Activated CD4-positive, alpha-beta T cell treated with anti-CD3 and anti-CD28 coated beads, Interleukin-2, amount 50 U/mL, for 1 hour (primary cell): Measurements from ENCODE around the gene HINFP.
"Not testable (repeated sequence)": the region's sequence is repeated elsewhere in the genome, so short reads cannot be mapped to it uniquely, and the experiment has no call there.

ENCODE experiments used
- DNase-seq: peaks from one replicate; pipeline ENCODE4 v3.0.0-alpha.2; 2020

Gene HINFP

DNA sequence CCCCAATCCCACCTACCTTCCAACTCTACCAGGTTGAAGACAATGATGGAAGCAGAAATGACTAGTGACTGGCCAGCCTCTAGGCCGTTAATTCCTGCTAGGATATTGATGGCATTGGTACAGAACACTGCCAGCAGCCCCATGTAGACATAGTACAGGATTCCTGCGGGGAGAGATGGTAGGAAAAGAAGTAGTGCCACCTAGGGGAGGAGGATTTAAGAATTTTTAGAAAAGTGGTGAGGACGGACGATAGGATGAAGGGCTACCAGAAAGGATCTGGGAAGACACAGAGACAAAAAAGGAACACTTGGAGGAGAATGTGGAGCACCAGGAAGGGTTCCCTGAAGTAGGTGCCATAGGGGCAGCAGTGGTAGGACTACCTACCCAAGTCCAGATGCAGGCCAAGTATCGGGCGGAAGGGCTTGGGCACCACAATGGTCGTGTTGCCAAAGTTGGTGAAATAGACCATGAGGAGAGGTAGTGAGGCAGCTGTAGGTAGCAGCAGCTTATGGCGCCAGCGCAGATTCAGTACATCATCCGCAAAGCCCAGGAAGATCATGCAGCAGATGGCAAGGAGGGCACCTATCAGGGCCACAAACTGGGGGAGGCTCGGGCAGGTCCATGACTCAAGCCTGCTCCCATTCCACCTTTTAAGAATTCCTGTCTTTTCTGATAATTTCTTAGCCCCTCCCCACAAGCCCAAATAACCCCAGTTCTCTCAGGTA, 21.0 kb upstream of the HINFP start:
- DNase-seq = no peak

DNA sequence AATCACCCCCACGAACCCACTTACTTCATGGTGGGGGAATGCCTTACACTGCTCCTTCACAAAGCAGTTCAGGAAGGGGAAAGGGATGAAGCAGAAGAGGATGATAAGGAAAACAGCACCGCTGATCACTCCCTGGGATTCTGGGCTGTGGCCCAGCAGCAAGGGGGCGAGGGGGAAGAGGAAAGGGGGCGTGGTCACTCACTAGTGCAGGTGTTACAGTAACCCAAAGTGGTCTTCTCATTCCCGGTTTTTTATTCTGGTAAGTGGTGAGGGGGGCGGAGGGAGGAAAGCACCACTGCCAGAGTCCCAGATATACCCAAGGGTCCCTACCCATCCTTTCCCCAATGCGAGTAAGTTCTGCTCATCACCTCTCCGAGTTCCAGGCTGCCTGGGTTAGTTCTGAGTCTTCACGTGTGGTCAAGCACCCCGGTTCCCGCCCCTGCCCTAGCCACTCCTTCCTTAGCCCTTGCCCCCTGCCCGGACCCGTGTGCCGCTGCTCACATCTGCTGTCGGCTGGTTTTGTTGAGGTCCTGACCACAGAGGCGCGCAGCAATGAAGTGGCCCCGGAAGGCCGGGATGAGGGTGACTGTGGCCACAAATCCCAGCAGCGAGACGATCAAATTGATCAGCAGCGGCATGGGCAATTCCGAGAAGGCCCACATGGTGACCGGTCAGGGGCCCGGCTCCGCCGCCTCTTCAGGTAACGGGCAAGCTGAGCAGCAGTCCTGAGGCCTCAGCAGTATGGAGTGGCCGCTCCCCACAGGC, 20.2 kb upstream of the HINFP start:
- no peak for DNase-seq

- peak; percentile 80 for DNase-seq
These were observed 19.5 kb upstream of the HINFP start, which contains the start of gene DPAGT1 for GRCh38 chr11:119101759-119102423. TSS of gene DPAGT1 (minus strand) at chr11:119101853. CDS start at chr11:119101655, 198 bp downstream.

GRCh38 chr11:119103161-119103664, 18.2 kb upstream of the HINFP start:
- DNase-seq = not testable (repeated sequence)

DNA sequence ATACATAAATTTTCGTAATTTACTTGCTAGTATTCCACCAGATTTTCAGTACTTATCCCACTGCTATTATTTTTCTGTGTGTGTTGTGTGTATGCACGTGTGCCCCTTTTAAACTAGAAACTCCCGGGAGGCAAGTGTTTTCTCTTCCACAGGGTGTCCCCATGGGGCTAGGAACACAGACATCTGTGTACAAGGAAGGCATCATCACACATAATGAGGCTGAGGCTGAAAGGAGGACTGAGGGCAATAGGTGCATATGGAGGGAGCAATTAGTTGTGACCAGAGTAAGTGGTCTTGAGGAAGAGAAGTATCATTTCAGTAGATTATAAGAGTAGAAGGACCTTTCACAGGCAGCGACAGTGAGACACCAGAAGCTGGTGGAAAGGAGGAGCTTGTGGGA, 17.6 kb upstream of the HINFP start:
- DNase-seq = no peak

DNA sequence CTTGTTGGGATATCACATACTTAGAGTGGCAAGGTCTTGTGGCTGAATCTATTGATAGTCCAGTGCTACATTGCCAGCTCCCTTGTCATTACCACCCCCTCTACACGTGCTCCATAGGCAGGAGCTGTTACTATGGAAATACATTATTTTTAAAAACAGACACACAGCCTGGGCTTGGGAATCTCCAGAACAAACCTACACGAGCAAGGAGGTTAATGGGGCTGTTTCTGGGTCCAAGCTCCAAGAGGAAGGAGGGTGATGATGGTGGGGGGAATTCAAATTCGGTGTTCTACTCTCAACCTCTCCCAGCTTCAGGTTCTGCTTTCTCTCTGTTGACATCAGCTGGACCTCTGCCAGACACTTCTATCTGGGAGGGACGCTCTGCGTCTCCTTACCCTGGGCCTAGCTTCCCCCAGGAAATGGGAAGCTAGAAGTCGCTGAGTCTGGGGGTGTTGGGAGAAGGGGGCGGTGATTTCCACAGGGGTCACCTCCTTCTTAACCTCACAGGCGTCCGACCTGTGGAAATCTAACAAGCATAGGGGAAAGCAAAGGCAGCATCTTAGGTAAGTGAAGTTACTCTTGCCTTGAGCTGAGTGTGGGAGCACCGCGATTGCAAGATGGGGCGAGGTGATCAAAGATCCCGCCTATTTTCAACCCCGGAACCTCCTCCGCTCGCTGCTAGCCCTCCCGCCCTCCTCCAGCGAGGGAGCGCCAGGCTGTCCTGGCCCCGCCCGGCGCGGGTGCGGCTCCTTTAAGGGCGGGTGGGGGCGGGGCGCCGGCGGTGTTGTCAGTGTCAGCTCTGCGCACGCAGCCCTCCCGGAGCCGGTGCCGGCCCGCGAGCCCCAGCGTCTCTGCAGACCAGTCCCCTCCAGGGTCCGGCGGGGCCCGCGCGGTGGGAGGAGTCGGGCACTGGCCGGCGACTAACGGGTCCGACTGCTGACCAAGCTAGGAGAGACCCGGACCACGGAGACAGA, 14.5 kb upstream of the HINFP start, which contains the start of gene C2CD2L:
Gene C2CD2L (plus strand): TSS at position 781 of the 974 bp plus-strand sequence. CDS start 398 bp downstream, outside the sequence.
- DNase-seq = peak; percentile 81

DNA sequence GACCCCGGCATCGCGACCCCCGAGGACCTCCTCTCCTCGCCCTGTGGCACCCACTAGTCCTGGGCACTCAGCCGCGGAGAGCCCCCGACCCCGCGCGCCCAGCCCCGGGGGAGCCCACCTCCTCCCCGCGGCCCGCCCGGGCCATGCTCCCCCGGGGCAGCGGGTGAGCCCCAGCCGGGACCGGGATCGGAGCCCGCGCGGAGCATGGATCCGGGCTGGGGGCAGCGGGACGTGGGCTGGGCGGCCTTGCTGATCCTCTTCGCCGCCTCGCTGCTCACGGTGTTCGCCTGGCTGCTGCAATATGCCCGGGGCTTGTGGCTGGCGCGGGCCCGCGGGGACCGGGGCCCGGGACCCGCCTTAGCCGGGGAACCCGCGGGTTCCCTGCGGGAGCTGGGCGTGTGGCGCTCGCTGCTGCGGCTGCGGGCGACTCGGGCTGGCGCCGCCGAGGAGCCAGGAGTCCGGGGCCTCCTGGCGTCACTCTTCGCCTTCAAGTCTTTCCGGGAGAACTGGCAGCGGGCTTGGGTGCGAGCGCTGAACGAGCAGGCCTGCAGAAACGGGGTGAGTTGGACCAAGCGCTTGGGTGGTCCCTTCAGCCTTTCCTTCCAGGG, 13.7 kb upstream of the HINFP start:
- no peak for DNase-seq

DNA sequence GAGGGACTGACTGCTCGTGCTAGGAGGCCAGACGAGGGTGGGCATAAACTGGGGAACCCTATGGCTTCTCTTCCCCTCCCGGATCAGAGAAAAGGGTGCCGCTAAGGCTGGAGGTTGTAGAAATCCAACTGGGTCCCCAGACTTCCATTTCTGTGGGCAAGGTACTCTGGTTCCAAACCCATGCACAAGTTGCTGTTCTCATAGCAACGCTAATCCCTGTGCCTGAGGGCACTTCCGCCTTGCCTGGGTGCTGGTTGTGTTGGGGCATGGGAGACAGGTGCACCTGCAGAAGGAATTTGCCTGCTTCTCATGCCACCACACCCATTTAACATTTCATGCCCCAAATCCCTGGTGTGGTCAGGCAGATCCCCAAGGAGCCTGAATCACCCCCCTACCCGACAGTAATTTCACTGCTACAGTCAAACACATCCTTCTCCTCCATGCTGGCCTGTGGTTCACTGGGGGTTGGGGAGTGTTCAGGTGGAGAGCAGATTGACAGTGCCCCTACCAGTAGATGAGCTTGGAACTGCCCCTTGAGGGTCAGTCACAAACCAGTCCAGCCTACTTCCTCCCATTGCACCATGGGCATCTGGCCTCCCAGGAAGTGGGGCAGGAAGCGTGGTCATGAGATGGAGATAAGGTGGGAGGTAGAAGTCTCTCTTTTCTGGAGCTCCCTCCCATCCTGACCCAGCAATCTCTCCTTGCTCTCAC, 13.1 kb upstream of the HINFP start:
- DNase-seq = peak; percentile 32

DNA sequence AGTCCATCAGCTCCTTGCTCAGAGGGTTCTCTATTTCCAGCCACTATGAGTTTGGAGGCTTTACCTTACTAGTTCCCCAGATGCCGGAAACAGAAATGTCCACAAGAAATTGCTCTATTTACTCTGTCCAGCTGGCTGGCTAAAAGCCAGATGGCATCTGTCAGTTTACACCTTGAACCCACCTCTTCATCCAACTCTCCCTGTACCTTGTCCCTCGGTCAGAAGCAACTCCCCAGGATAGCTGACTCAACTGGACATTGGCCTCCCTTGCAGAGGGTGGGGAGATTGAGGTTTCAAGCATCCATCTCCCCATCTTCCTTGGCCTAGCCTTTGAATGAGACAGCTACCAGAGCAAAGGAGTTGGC, 12.5 kb upstream of the HINFP start:
- no peak for DNase-seq

DNA sequence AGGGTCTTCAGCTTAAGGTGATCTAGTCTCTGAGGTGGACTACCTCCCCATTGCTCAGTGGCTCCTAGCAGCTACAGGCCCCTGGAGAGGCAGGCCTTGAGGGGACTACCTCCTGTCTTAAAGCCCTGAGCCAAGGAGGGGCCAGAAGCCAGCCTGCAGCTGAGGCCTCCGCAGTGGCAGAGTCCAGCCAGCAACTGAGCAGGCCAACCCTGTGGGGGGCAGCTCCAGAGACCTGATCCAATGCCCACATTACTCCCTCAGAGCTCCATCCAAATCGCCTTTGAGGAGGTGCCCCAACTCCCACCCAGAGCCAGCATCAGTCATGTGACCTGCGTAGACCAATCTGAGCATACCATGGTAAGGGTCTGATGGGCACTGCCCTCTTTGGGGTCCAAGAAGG, 11.5 kb upstream of the HINFP start:
- DNase-seq = no peak

- DNase-seq = no peak
These were observed 10.9 kb upstream of the HINFP start for GRCh38 chr11:119110439-119110838.

DNA sequence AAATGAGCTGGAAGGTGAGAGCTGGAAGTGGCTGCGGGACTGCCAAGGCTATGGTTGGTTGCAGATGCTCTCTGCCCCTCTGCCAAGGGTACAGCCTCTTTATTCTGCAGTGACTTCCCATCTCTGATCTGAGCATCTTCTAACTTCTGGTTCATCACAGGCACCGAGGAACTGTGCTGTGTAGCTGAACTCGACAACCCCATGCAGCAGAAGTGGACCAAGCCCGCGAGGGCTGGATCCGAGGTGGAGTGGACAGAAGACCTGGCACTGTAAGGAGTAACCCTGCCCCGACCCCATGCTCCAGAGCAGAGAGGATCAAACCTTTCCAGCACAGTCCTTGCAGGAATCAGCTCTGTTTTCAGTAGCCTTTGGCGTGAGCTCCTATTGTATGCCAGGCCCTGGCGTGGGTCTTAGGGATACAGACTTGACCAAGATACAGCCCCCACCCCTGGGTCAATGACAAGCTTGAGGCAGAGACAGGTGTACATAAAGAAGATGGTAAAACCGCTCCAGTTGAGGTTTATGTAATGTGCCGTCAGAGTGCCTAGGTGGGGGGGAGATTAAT, 9.9 kb upstream of the HINFP start:
- no peak for DNase-seq

DNA sequence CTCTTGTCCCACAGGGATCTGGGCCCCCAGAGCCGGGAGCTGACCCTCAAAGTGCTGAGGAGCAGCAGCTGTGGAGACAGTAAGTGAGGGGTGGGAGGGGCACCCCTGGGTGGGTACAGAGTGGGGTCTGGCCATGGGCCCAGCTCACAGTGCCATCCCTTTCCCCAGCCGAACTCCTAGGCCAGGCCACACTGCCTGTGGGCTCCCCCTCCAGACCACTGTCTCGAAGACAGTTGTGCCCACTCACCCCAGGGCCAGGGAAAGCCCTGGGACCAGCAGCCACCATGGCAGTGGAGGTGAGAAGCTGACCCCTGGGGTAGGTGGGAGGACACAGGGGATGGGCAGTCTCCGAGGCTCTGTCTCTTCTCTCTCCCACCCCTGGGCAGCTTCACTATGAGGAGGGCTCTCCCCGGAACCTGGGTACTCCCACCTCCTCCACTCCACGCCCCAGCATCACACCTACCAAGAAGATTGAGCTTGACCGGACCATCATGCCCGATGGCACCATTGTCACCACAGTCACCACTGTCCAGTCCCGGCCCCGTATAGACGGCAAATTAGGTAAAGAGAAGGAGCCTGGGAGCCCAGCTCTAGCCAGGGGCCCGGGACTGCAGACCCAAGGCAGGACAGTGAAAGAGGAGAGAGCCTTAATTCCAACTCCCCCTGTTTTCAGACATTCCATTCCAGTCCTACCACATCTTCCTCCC, 8.9 kb upstream of the HINFP start:
- DNase-seq = no peak

- no peak for DNase-seq
These were observed 7.7 kb upstream of the HINFP start for GRCh38 chr11:119113716-119114115.

GRCh38 chr11:119114351-119114750, 7.0 kb upstream of the HINFP start:
- no peak for DNase-seq

DNA sequence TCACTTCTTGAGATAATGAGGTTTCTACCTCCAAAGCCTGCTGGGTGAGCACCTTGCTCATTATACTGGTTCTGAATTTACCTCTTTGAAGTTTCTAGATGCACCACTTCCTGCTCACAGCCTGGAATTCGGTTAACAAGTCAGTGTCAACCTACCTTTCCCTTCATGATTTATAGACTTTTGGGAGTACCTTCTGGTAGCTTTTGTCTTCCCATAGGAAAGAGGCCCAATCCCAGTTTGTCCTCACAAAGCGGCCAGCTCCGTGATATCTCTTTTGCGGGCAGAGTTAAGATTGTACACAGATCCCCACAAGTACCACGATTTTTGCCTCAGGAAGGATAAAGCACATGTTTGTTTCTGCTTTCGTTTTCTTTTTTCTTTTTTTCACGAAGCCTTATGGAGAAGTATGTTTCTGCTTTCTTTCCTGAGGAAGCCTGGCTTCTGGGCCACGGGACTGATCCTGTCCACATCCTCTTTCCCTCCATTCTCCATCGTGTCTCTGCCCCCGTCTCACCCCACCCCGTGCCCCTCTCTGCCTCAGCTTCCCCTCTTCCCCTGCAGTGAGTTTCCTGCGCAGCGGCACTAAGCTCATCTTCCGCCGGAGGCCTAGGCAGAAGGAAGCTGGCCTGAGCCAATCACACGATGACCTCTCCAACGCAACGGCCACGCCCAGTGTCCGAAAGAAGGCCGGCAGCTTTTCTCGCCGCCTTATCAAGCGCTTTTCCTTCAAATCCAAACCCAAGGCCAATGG, 5.7 kb upstream of the HINFP start:
- no peak for DNase-seq

- DNase-seq = no peak
These were observed 5.2 kb upstream of the HINFP start for GRCh38 chr11:119116235-119116594.

DNA sequence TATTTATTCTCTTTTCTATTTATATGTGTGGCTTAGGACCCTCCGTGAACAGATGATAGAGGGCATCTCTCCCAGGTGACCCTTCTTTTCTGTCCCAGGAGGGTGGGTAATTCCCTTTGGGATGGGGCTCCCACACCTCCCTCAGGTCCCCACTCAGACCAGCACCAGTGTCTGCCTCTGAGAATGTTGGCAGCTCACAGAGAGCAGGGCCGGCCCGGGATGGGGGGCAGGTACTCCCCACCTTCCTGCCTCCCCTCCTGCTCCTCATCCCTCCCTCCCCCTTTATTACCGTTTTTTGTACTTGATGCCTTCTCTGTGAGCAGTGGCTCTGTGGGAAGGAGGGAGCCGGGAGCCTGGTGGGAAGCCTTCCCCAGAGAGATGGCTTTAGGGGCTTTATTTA, 4.8 kb upstream of the HINFP start:
- DNase-seq = no peak

DNA sequence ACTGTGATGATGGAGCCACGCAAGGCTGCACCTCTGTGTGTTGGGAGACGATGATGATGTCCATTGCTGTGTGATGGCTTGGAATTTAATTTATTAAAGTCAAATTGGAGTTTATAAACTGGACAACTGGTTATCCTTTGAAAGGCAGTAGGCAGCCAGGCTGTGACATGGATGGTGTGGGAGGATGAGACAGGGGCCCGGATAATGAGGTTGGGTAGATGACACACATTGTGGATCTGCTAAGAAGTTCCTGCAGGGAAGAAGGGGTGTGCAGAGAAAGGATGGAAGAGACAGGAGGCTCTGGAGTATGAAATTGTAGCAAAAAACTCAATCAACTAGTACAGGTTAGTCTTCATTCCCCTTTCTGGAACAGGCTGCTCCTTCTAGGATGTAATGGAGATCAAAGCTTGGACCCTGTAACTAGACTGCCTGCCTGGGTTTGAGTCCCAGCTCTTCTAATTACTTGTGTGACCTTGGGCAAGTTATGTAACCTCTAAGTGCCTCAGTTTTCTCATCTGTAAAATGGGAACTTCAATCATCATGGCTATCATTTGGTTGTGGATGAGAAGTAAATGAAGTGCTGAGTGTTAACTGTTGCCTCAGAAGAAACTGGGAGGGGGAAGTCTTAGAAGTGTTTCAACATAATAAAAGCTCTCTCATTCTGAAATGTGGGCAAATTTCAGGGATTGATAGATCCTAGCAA, 4.2 kb upstream of the HINFP start:
- DNase-seq = no peak
